Non-pigmented ciliary epithelial cell (primary cell): ENCODE data around the gene IPO9.
"Not testable (repeated sequence)": the region's sequence is repeated elsewhere in the genome, so short reads cannot be mapped to it uniquely, and the experiment has no call there.

Experiments used
- DNase-seq: peaks from one replicate; pipeline ENCODE4 v3.0.0-alpha.2; 2010; ENCODE audit warnings: low read depth

Gene IPO9

GRCh38 chr1:201888282-201889089 lies 59.5 kb downstream of the IPO9 start, which contains the start of gene SHISA4:
SHISA4 (plus strand) TSS chr1:201888898; CDS start chr1:201888995, 97 bp downstream.
- no peak for DNase-seq

- DNase-seq = no peak
Measured at GRCh38 chr1:201889090-201889968, 60.4 kb downstream of the IPO9 start.

- DNase-seq = no peak
Measured at GRCh38 chr1:201890223-201890622, 61.3 kb downstream of the IPO9 start.

- DNase-seq = no peak
Measured at GRCh38 chr1:201890806-201891450, 62.0 kb downstream of the IPO9 start.

- DNase-seq = no peak
Measured at GRCh38 chr1:201891451-201892045, 62.6 kb downstream of the IPO9 start.

- no peak for DNase-seq
Measured at GRCh38 chr1:201892211-201892610, 63.3 kb downstream of the IPO9 start.

GRCh38 chr1:201893431-201893830 lies 64.5 kb downstream of the IPO9 start:
- no peak for DNase-seq

- no peak for DNase-seq
Measured at GRCh38 chr1:201894343-201895119, 65.6 kb downstream of the IPO9 start.

- DNase-seq = no peak
Measured at GRCh38 chr1:201895120-201895665, 66.2 kb downstream of the IPO9 start.

GRCh38 chr1:201895913-201896807 lies 67.2 kb downstream of the IPO9 start:
- DNase-seq = peak; percentile 70

GRCh38 chr1:201896951-201897391 lies 68.0 kb downstream of the IPO9 start:
- no peak for DNase-seq

- no peak for DNase-seq
Measured at GRCh38 chr1:201898240-201898894, 69.4 kb downstream of the IPO9 start.

- no peak for DNase-seq
Measured at GRCh38 chr1:201898992-201899391, 70.0 kb downstream of the IPO9 start.

GRCh38 chr1:201899683-201900429 lies 70.9 kb downstream of the IPO9 start:
- no peak for DNase-seq

GRCh38 chr1:201900476-201900875 lies 71.5 kb downstream of the IPO9 start:
- no peak for DNase-seq

- not testable (repeated sequence) for DNase-seq
Measured at GRCh38 chr1:201901036-201901435, 72.1 kb downstream of the IPO9 start.

GRCh38 chr1:201902198-201902597 lies 73.2 kb downstream of the IPO9 start:
- no peak for DNase-seq

GRCh38 chr1:201903135-201903534 lies 74.2 kb downstream of the IPO9 start:
- no peak for DNase-seq

- DNase-seq = peak; percentile 82
Measured at GRCh38 chr1:201904579-201904978, 75.6 kb downstream of the IPO9 start.
